Mononuclear cell (primary cell): Measurements from ENCODE around the gene CD1C. TPM values are rescaled to one million over a fixed set of nuclear protein-coding genes. Genes with fewer than 3 reads are reported as not detected.
A peak's percentile ranks its signal among the peaks of the same experiment; 100 is the strongest.

Experiments used
- H3K27me3 ChIP-seq: 2 replicates; pipeline ENCODE4 v1.6.0; 2011; ENCODE audit warnings: low read length, control low read depth; ENCODE audit not compliant: insufficient read depth
- H3K4me1 ChIP-seq: 2 replicates; pipeline ENCODE4 v1.5.1; 2011; ENCODE audit warnings: mild to moderate bottlenecking, low read length, control low read depth; ENCODE audit not compliant: insufficient read depth
- H3K4me3 ChIP-seq: 2 replicates; pipeline ENCODE4 v1.5.1; 2011; ENCODE audit warnings: mild to moderate bottlenecking, low read length, moderate library complexity
- H3K9me3 ChIP-seq: 2 replicates; pipeline ENCODE4 v1.5.1; 2011; ENCODE audit warnings: low read depth, mild to moderate bottlenecking, control low read depth, low read length
- total RNA-seq: library from RNA; depleted of rRNA; stranded (reverse); fragments of >200 nt; gene quantifications from one replicate; pipeline ENCODE4 v1.2.3, GENCODE V29; 2012

Gene CD1C
- total RNA-seq, 1 donor: 12.8 TPM

- Histone ChIP-seq H3K27me3 (no peaks in the 10 kb centered on the region), H3K4me1 (peaks cover 85% of the 10 kb centered on the region), H3K9me3 (no peaks in the 10 kb centered on the region), H3K4me3 (no peak overlapping the region)
Measured at GRCh38 chr1:158286941-158287346, 2.8 kb upstream of the CD1C start.

- peak overlapping the region; percentile 1 for H3K4me3 ChIP-seq
Measured at GRCh38 chr1:158290321-158290844, 660 bp downstream of the CD1C start.

GRCh38 chr1:158295791-158296190 lies 6.1 kb downstream of the CD1C start:
- no peak overlapping the region for H3K4me3 ChIP-seq
- peaks cover 18% of the 10 kb centered on the region for H3K4me1 ChIP-seq
- no peaks in the 10 kb centered on the region for H3K9me3 ChIP-seq
- peaks cover under 1% of the 10 kb centered on the region for H3K27me3 ChIP-seq

More at GRCh38 chr1:158290321-158290844, 660 bp downstream of the CD1C start:
- Histone ChIP-seq H3K4me1 (peaks cover 69% of the 10 kb centered on the region), H3K27me3 (no peaks in the 10 kb centered on the region), H3K9me3 (no peaks in the 10 kb centered on the region)

GRCh38 chr1:158310623-158311022 lies 20.9 kb downstream of the CD1C start:
- no peaks in the 10 kb centered on the region for H3K27me3 ChIP-seq
- H3K4me3 ChIP-seq: no peak overlapping the region
- H3K4me1 ChIP-seq: no peaks in the 10 kb centered on the region
- no peaks in the 10 kb centered on the region for H3K9me3 ChIP-seq

- H3K4me3 ChIP-seq: no peak overlapping the region
- H3K27me3 ChIP-seq: no peaks in the 10 kb centered on the region
- H3K4me1 ChIP-seq: no peaks in the 10 kb centered on the region
- H3K9me3 ChIP-seq: no peaks in the 10 kb centered on the region
Measured at GRCh38 chr1:158311066-158311465, 21.3 kb downstream of the CD1C start.

- peaks cover 21% of the 10 kb centered on the region for H3K4me1 ChIP-seq
- H3K4me3 ChIP-seq: no peak overlapping the region
- H3K9me3 ChIP-seq: no peaks in the 10 kb centered on the region
- H3K27me3 ChIP-seq: peaks cover 3% of the 10 kb centered on the region
Measured at GRCh38 chr1:158323866-158324265, 34.1 kb downstream of the CD1C start.

GRCh38 chr1:158324395-158324794 lies 34.7 kb downstream of the CD1C start:
- Histone ChIP-seq H3K9me3 (no peaks in the 10 kb centered on the region), H3K4me1 (peaks cover 26% of the 10 kb centered on the region), H3K4me3 (no peak overlapping the region), H3K27me3 (peaks cover 3% of the 10 kb centered on the region)

- no peaks in the 10 kb centered on the region for H3K27me3 ChIP-seq
- H3K4me1 ChIP-seq: peaks cover 40% of the 10 kb centered on the region
- H3K9me3 ChIP-seq: no peaks in the 10 kb centered on the region
- H3K4me3 ChIP-seq: no peak overlapping the region
Measured at GRCh38 chr1:158327481-158327880, 37.8 kb downstream of the CD1C start.

GRCh38 chr1:158328426-158328825 lies 38.7 kb downstream of the CD1C start:
- no peaks in the 10 kb centered on the region for H3K9me3 ChIP-seq
- H3K4me1 ChIP-seq: peaks cover 46% of the 10 kb centered on the region
- H3K27me3 ChIP-seq: no peaks in the 10 kb centered on the region
- H3K4me3 ChIP-seq: no peak overlapping the region

- Histone ChIP-seq H3K4me1 (peaks cover 45% of the 10 kb centered on the region), H3K9me3 (no peaks in the 10 kb centered on the region), H3K4me3 (no peak overlapping the region), H3K27me3 (no peaks in the 10 kb centered on the region)
Measured at GRCh38 chr1:158329300-158329699, 39.6 kb downstream of the CD1C start.

GRCh38 chr1:158329733-158330132 lies 40.0 kb downstream of the CD1C start:
- no peaks in the 10 kb centered on the region for H3K27me3 ChIP-seq
- no peaks in the 10 kb centered on the region for H3K9me3 ChIP-seq
- H3K4me1 ChIP-seq: peaks cover 45% of the 10 kb centered on the region
- no peak overlapping the region for H3K4me3 ChIP-seq

- Histone ChIP-seq H3K27me3 (no peaks in the 10 kb centered on the region), H3K4me3 (no peak overlapping the region), H3K9me3 (no peaks in the 10 kb centered on the region), H3K4me1 (peaks cover 45% of the 10 kb centered on the region)
Measured at GRCh38 chr1:158330391-158331105, 40.8 kb downstream of the CD1C start.

GRCh38 chr1:158331106-158331425 lies 41.3 kb downstream of the CD1C start:
- Histone ChIP-seq H3K4me1 (peaks cover 45% of the 10 kb centered on the region), H3K4me3 (no peak overlapping the region), H3K27me3 (no peaks in the 10 kb centered on the region), H3K9me3 (no peaks in the 10 kb centered on the region)

GRCh38 chr1:158331481-158332150 lies 41.9 kb downstream of the CD1C start, which contains the start of gene CD1B:
TSS of gene CD1B (minus strand) at chr1:158331531. CDS start at chr1:158331423, 108 bp downstream.
- no peak within 1 kb of the TSS for H3K4me3 ChIP-seq
- peaks cover 45% of the 10 kb centered on the region for H3K4me1 ChIP-seq
- no peaks in the 10 kb centered on the region for H3K27me3 ChIP-seq
- no peaks in the 10 kb centered on the region for H3K9me3 ChIP-seq

- Histone ChIP-seq H3K4me1 (peaks cover 32% of the 10 kb centered on the region), H3K9me3 (no peaks in the 10 kb centered on the region), H3K4me3 (no peak overlapping the region), H3K27me3 (no peaks in the 10 kb centered on the region)
Measured at GRCh38 chr1:158333405-158334155, 43.9 kb downstream of the CD1C start.
